Measurements from ENCODE around the gene WDR13.
"Not testable (repeated sequence)": the region's sequence is repeated elsewhere in the genome, so short reads cannot be mapped to it uniquely, and the experiment has no call there.

WDR13 gene

GRCh38 chrX:48595929-48596328 lies 1.4 kb upstream of the WDR13 start:
- DNase-seq = no peak

GRCh38 chrX:48598614-48599013 lies 1.3 kb downstream of the WDR13 start:
- no peak for DNase-seq

- no peak for DNase-seq
Observed at GRCh38 chrX:48599341-48599740, 2.0 kb downstream of the WDR13 start.

- DNase-seq = no peak
Observed at GRCh38 chrX:48600226-48600625, 2.9 kb downstream of the WDR13 start.

GRCh38 chrX:48601741-48602394 lies 4.6 kb downstream of the WDR13 start:
- DNase-seq = no peak

- DNase-seq = no peak
Observed at GRCh38 chrX:48604701-48605100, 7.4 kb downstream of the WDR13 start.

- DNase-seq = no peak
Observed at GRCh38 chrX:48606091-48606490, 8.8 kb downstream of the WDR13 start.

GRCh38 chrX:48611703-48612102 lies 14.4 kb downstream of the WDR13 start:
- no peak for DNase-seq

GRCh38 chrX:48613502-48614160 lies 16.3 kb downstream of the WDR13 start:
- no peak for DNase-seq

- DNase-seq = no peak
Observed at GRCh38 chrX:48616576-48616975, 19.3 kb downstream of the WDR13 start.

GRCh38 chrX:48617542-48618340 lies 20.4 kb downstream of the WDR13 start:
- no peak for DNase-seq

- DNase-seq = no peak
Observed at GRCh38 chrX:48626401-48627298, 29.4 kb downstream of the WDR13 start.

GRCh38 chrX:48631376-48632090 lies 34.2 kb downstream of the WDR13 start:
- peak; percentile 69 for DNase-seq

- DNase-seq = no peak
Observed at GRCh38 chrX:48632207-48632606, 34.9 kb downstream of the WDR13 start.

GRCh38 chrX:48636301-48636700 lies 39.0 kb downstream of the WDR13 start:
- no peak for DNase-seq

- no peak for DNase-seq
Observed at GRCh38 chrX:48636776-48637175, 39.5 kb downstream of the WDR13 start.

GRCh38 chrX:48645669-48646068 lies 48.4 kb downstream of the WDR13 start:
- DNase-seq = no peak

GRCh38 chrX:48648336-48648751 lies 51.1 kb downstream of the WDR13 start:
- peak; percentile 7 for DNase-seq

- DNase-seq = no peak
Observed at GRCh38 chrX:48649102-48649501, 51.8 kb downstream of the WDR13 start.

- not testable (repeated sequence) for DNase-seq
Observed at GRCh38 chrX:48652055-48652579, 54.8 kb downstream of the WDR13 start.

GRCh38 chrX:48654746-48655145 lies 57.5 kb downstream of the WDR13 start:
- DNase-seq = not testable (repeated sequence)

Data from NCI-H748 treated with DMSO at 0.1 percent for 48 hours (cell line).